Spinal cord (tissue), 10 donors: ENCODE data around the gene TFF2. TPM values are rescaled to one million over a fixed set of nuclear protein-coding genes. Genes with fewer than 3 reads are reported as not detected.

Source experiments
- DNase-seq, 6 donors: peaks; one replicate each; pipeline versions ENCODE4 v3.0.0 to v3.0.0-alpha.2; 2013 to 2015; ENCODE audit warnings: low spot score in 6 of 6, low read depth in 4 of 6
- H3K27ac ChIP-seq: one replicate; pipeline ENCODE4 v1.5.1; 2013; ENCODE audit warnings: low read depth, low read length, control low read depth
- H3K27me3 ChIP-seq: one replicate; pipeline ENCODE4 v1.6.1; 2013; ENCODE audit warnings: low read length; ENCODE audit not compliant: control insufficient read depth, insufficient read depth
- H3K36me3 ChIP-seq: one replicate; pipeline ENCODE4 v1.6.1; 2013; ENCODE audit warnings: low read length; ENCODE audit not compliant: control insufficient read depth, insufficient read depth
- H3K4me1 ChIP-seq: one replicate; pipeline ENCODE4 v1.6.1; 2013; ENCODE audit warnings: low read length; ENCODE audit not compliant: control insufficient read depth, insufficient read depth
- H3K4me3 ChIP-seq: one replicate; pipeline ENCODE4 v1.5.1; 2013; ENCODE audit warnings: low read depth, low read length, control low read depth
- H3K9me3 ChIP-seq: one replicate; pipeline ENCODE4 v1.6.1; 2013; ENCODE audit warnings: low read length; ENCODE audit not compliant: control insufficient read depth, insufficient read depth
- WGBS: methylation state at CpG from one replicate; pipeline ENCODE4 v1.1.5; 2013; ENCODE audit warnings: missing lambda C conversion rate; ENCODE audit not compliant: insufficient coverage; 5-methylcytosine and 5-hydroxymethylcytosine counted together
- polyA plus RNA-seq, 2 donors: library from polyadenylated mRNA; unstranded; fragments of 120-200 nt; gene quantifications; one replicate each; pipeline ENCODE4 v1.2.1, GENCODE V29; 2013; ENCODE audit not compliant: insufficient read length in 2 of 2
- total RNA-seq, 2 donors: library from RNA; depleted of rRNA in 1 of 2; stranded (reverse); fragments of 120-200 nt in 1 of 2; fragments of >200 nt in 1 of 2; gene quantifications; one replicate each; pipeline versions ENCODE4 v1.2.3 to v1.2.4, GENCODE V29; 2013 to 2014
- donor health status: healthy.

The TFF2 gene
- total and polyA plus RNA-seq, 4 donors = not detected

GRCh38 chr21:42385619-42386018, 34.8 kb upstream of the TFF2 start:
- no peaks in the 10 kb centered on the region for H3K27me3 ChIP-seq
- DNase-seq = no peak
- no peaks in the 10 kb centered on the region for H3K9me3 ChIP-seq
- WGBS = 90% methylated on average over 5 of the region's 5 CpGs
- H3K4me1 ChIP-seq = peaks cover 9% of the 10 kb centered on the region
- H3K27ac ChIP-seq = no peak overlapping the region
- no peak overlapping the region for H3K4me3 ChIP-seq
- no peaks in the 10 kb centered on the region for H3K36me3 ChIP-seq

DNA sequence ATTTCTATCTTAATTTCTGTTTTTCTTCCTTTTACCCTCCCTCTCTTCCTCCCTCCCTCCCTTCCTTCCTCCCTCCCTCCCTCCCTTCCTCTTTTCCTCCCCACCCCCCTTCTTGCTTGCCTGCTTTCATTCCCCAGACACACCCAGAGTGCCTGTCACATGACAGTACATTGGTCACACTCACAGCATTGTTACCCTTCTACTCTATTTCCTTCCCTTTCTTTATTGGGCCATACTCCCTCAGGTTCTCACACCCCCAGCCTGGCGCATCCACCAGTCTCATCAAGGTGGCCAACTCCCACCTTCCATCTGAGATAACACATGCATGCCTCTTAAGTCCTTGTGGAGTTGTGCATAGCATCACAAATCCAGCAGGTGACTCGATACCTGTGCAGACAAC, 34.2 kb upstream of the TFF2 start:
- Histone ChIP-seq H3K36me3 (no peaks in the 10 kb centered on the region), H3K27ac (no peak overlapping the region), H3K4me1 (peaks cover 9% of the 10 kb centered on the region), H3K9me3 (no peaks in the 10 kb centered on the region), H3K27me3 (no peaks in the 10 kb centered on the region), H3K4me3 (no peak overlapping the region)
- no peak for DNase-seq
- 67% methylated on average over 1 of the region's 2 CpGs for WGBS

- no peaks in the 10 kb centered on the region for H3K36me3 ChIP-seq
- WGBS = 76% methylated on average over 6 of the region's 8 CpGs
- H3K4me3 ChIP-seq = no peak overlapping the region
- H3K9me3 ChIP-seq = no peaks in the 10 kb centered on the region
- no peak overlapping the region for H3K27ac ChIP-seq
- DNase-seq = no peak
- H3K4me1 ChIP-seq = peaks cover 5% of the 10 kb centered on the region
- no peaks in the 10 kb centered on the region for H3K27me3 ChIP-seq
Measured at GRCh38 chr21:42384156-42384945, 33.6 kb upstream of the TFF2 start.

- no peak for DNase-seq
- Histone ChIP-seq H3K9me3 (no peaks in the 10 kb centered on the region), H3K27me3 (no peaks in the 10 kb centered on the region), H3K27ac (no peak overlapping the region), H3K36me3 (no peaks in the 10 kb centered on the region), H3K4me1 (no peaks in the 10 kb centered on the region), H3K4me3 (no peak overlapping the region)
- WGBS = 100% methylated on average over 1 of the region's 6 CpGs
Measured at GRCh38 chr21:42383331-42383730, 32.5 kb upstream of the TFF2 start.

DNA sequence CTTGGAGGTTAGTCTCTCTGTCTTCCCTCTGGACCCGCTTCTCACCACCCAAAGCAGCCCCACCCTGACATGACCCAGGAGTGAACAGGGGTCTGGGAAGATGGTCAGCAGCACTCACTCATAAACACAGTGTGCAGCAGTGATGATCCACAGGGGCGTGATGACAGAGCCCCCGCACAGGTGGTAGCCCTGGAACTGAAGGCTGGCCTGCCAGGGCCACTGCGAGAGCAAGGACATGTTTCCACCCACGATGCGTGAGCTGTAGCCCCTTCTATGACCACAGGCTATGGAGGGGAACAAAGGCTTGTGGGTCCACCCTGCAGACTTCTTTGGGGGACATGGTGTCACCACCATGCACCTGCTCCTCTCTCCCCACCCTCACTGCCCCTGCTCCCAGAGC, 32.1 kb upstream of the TFF2 start:
- Histone ChIP-seq H3K27me3 (no peaks in the 10 kb centered on the region), H3K36me3 (no peaks in the 10 kb centered on the region), H3K9me3 (no peaks in the 10 kb centered on the region), H3K27ac (no peak overlapping the region), H3K4me3 (no peak overlapping the region), H3K4me1 (no peaks in the 10 kb centered on the region)
- DNase-seq = no peak
- WGBS = 91% methylated on average over 5 of the region's 6 CpGs

DNA sequence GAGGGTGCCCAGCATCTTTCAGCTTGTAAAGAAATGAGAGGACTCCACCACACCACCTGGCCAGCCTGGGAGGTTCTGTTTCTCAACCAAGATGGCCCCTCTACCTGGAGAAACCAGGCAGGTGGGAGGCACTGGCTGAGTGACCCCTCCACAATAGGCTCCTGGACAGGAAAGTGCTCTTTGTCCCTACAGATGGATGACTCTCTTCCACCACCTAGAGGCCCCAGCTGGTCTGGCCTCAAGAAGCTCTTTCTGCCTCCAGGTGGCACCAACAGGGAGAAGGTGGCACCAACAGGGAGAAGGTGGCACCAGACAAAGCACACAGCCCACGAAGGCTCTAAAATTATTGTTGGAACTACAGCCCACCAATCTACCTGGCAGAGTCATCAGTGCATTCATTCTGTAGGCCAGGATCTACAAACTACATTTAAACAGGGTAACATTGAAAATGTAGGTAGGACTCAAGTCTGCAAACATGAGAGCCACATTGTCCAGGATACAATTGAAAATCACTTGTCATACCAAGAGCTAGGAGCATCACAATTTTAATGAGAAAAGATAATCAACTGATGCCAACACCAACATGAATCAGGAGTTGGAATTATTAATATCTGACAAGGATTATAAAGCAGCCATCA, 30.7 kb upstream of the TFF2 start:
- no peaks in the 10 kb centered on the region for H3K9me3 ChIP-seq
- WGBS = 100% methylated on average over 1 of the region's 1 CpG
- no peaks in the 10 kb centered on the region for H3K27me3 ChIP-seq
- H3K4me1 ChIP-seq = no peaks in the 10 kb centered on the region
- no peak for DNase-seq
- H3K27ac ChIP-seq = no peak overlapping the region
- no peak overlapping the region for H3K4me3 ChIP-seq
- H3K36me3 ChIP-seq = no peaks in the 10 kb centered on the region

DNA sequence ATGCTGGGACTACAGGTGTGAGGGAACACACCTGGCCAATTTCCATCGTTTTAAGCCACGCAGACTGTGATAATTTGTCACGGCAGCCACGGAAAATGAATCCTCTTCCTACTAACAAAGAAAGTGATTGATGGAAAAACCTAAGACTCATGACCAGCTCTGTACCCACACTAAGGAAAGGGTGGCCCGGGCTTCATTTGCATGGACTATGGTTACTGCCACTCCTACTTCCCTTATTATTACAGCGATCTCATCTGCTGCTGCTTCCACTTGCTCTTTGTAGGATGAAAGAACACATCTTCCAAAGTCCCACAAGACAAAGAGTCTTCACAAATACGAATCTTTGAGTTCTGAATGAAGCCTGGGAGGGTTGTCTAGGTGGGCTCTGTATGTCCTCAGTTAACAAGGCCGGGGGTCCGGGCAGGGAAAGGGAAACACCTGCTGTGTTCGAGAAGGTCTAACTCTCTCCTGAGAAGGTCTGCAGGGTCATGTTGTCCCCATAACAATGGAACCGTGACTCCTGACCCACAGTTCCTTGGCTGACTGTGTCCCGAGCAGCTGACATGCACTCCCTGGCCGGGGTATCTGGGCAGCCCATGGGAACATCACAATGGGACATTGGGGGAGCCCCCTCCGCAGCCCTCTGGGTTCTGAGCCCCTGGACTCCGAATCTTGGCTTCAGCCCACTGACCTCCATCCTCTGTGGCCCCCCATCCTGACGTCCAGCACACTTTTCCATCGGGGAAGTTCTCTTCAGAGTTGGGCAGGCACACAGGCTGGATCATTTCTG, 28.8 kb upstream of the TFF2 start:
- no peak overlapping the region for H3K4me3 ChIP-seq
- H3K9me3 ChIP-seq = no peaks in the 10 kb centered on the region
- H3K27ac ChIP-seq = no peak overlapping the region
- 83% methylated on average over 13 of the region's 17 CpGs for WGBS
- DNase-seq = no peak
- H3K36me3 ChIP-seq = no peaks in the 10 kb centered on the region
- H3K27me3 ChIP-seq = peaks cover 2% of the 10 kb centered on the region
- peaks cover 6% of the 10 kb centered on the region for H3K4me1 ChIP-seq

- WGBS = 82% methylated on average over 5 of the region's 8 CpGs
- Histone ChIP-seq H3K4me3 (no peak overlapping the region), H3K9me3 (no peaks in the 10 kb centered on the region), H3K36me3 (no peaks in the 10 kb centered on the region), H3K27me3 (peaks cover 2% of the 10 kb centered on the region), H3K4me1 (peaks cover 11% of the 10 kb centered on the region), H3K27ac (no peak overlapping the region)
- DNase-seq = no peak
Measured at GRCh38 chr21:42378418-42378817, 27.6 kb upstream of the TFF2 start.

GRCh38 chr21:42377951-42378340, 27.2 kb upstream of the TFF2 start:
- Histone ChIP-seq H3K36me3 (no peaks in the 10 kb centered on the region), H3K27me3 (peaks cover 2% of the 10 kb centered on the region), H3K27ac (no peak overlapping the region), H3K4me3 (no peak overlapping the region), H3K9me3 (no peaks in the 10 kb centered on the region), H3K4me1 (peaks cover 11% of the 10 kb centered on the region)
- no peak for DNase-seq
- 84% methylated on average over 4 of the region's 5 CpGs for WGBS
